ENCODE results near the gene SLC6A16. TPM values are rescaled to one million over a fixed set of nuclear protein-coding genes. Genes with fewer than 3 reads are reported as not detected.

The SLC6A16 gene
- total and polyA plus RNA-seq, 2 of the 8 experiments (the other 6 are each of a cell fraction or from before 2014, with no cell fraction given): 1.1 to 1.5 TPM

DNA sequence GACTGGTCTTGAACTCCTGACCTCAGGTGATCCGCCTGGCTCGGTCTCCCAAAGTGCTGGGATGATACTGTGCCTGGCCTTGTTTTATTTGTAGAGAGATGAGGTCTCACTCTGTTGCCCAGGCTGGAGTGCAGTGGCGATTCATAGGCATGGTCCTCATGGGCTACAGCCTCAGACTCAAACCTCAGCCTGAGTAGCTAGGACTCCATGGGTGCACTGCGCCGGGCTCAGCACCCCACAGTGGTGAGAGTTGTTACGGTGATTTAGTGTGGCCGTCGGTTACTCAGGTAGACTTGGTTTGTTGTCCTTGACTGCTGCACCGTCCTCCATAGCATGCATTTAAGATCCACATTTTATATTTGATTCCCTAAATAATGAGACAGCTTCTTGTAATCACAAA, 80.7 kb downstream of the SLC6A16 start:
- Histone ChIP-seq H2AK5ac (ENCODE audit: low read depth, low read length) (no peak overlapping the region), H4K20me1 (replicated peaks in 1 of 2; ENCODE audit: control insufficient read depth in 1 of 2, insufficient read depth in 2 of 2, low read length in 2 of 2) (no peaks in the 10 kb centered on the region), H2BK5ac (ENCODE audit: low read depth, low read length) (no peak overlapping the region), H3K9ac (replicated peaks in 1 of 4; ENCODE audit: extremely low read depth in 1 of 4, low read depth in 3 of 4, low read length in 3 of 4) (no peak overlapping the region), H3K23ac (ENCODE audit: insufficient read length) (no peak overlapping the region), H3K4me3 (ENCODE audit: extremely low read depth in 1 of 4, insufficient read depth in 2 of 4, low read depth in 3 of 4, low read length in 4 of 4) (no peak overlapping the region), H3K9me3 (ENCODE audit: insufficient read depth in 2 of 2, low read depth in 1 of 2, low read length in 1 of 2) (no peaks in the 10 kb centered on the region), H2BK12ac (ENCODE audit: low read depth, low read length) (no peak overlapping the region), H4K91ac (replicated peaks; ENCODE audit: insufficient read length, low read length) (no peak overlapping the region), H3K4me2 (ENCODE audit: insufficient read depth in 1 of 2, low read depth in 2 of 2, low read length in 2 of 2) (no peak overlapping the region), H3K14ac (ENCODE audit: insufficient read length) (no peak overlapping the region), H3K79me1 (ENCODE audit: low read depth, low read length) (no peaks in the 10 kb centered on the region), H4K5ac (ENCODE audit: insufficient read length, low read depth, low read length) (no peak overlapping the region), H3K27me3 (replicated peaks in 1 of 4; ENCODE audit: control insufficient read depth in 3 of 4, extremely low read depth in 1 of 4, insufficient read depth in 3 of 4, low read length in 3 of 4) (no peaks in the 10 kb centered on the region), H3K79me2 (ENCODE audit: control insufficient read depth in 1 of 2, insufficient read depth in 2 of 2, low read length in 2 of 2) (no peaks in the 10 kb centered on the region), H3K18ac (ENCODE audit: extremely low read depth, low read length) (no peak overlapping the region), H3K27ac (ENCODE audit: low read depth, low read length) (no peak overlapping the region), H3K36me3 (ENCODE audit: control insufficient read depth in 2 of 4, insufficient read depth in 4 of 4, low read length in 3 of 4) (no peaks in the 10 kb centered on the region), H2AFZ (ENCODE audit: low read length) (no peak overlapping the region), H3K4me1 (replicated peaks in 1 of 4; ENCODE audit: control insufficient read depth in 3 of 4, insufficient read depth in 4 of 4, low read length in 3 of 4) (peaks cover 0 to 3% (median 1%) of the 10 kb centered on the region in 4 experiments; a peak in 2 of 7 replicates), H3K23me2 (ENCODE audit: low read depth, low read length) (no peaks in the 10 kb centered on the region), H3K4ac (replicated peaks; ENCODE audit: insufficient read length, low read depth, low read length) (no peak overlapping the region), H2BK15ac (ENCODE audit: low read length) (no peak overlapping the region), H4K8ac (ENCODE audit: extremely low read depth, insufficient read depth, low read length) (no peak overlapping the region), H2BK20ac (ENCODE audit: low read length) (no peak overlapping the region), H3K56ac (replicated peaks; ENCODE audit: insufficient read length, low read depth, low read length) (no peak overlapping the region), H2BK120ac (replicated peaks; ENCODE audit: low read depth, low read length) (no peak overlapping the region)
- 95% methylated on average over 9 of the region's 9 CpGs; no CpG with 5 or more reads in 1 of the 2 experiments for WGBS, 2 experiments (ENCODE audit: extremely low coverage in 1 of 2, insufficient coverage in 1 of 2, insufficient read length in 1 of 2, insufficient replicate concordance in 2 of 2, low coverage in 1 of 2, low lambda C conversion rate in 2 of 2, missing lambda C conversion rate in 1 of 2)
- FAIRE-seq: no peak
- ChIA-PET POLR2A (ENCODE audit: partially characterized antibody) (interaction anchor here (1.1 kb wide), 1 partner anchor 96 kb away, joined by 3 read pairs; no protein-coding TSS in a partner anchor), CTCF (ENCODE audit: partially characterized antibody) (interaction anchor here (0.6 to 1.7 kb wide), 4 partner anchors 10 to 174 kb away, joined by 3 to 7 read pairs (median 4); no protein-coding TSS in a partner anchor)
- DNase-seq (ENCODE audit: low read depth in 1 of 2, low spot score in 2 of 2): peak in 1 of 2 experiments; percentile 35
- TF ChIP-seq POLR2AphosphoS5 (IDR thresholded peaks at IDR 0.05; ENCODE audit: low read depth, low read length) (no peak), SAP30 (IDR thresholded peaks at IDR 0.05; ENCODE audit: insufficient read depth, insufficient replicate concordance, low read length) (no peak), SP2 (IDR thresholded peaks at IDR 0.05; ENCODE audit: low read length) (no peak), TEAD4 (IDR thresholded peaks at IDR 0.05; ENCODE audit: low read depth, low read length) (no peak), ASH2L (IDR thresholded peaks at IDR 0.05; ENCODE audit: low read length) (no peak), TCF12 (IDR thresholded peaks at IDR 0.05; ENCODE audit: low read depth, low read length) (no peak)
- TF ChIP-seq, protein P1, sequence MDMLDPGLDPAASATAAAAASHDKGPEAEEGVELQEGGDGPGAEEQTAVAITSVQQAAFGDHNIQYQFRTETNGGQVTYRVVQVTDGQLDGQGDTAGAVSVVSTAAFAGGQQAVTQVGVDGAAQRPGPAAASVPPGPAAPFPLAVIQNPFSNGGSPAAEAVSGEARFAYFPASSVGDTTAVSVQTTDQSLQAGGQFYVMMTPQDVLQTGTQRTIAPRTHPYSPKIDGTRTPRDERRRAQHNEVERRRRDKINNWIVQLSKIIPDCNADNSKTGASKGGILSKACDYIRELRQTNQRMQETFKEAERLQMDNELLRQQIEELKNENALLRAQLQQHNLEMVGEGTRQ (IDR thresholded peaks at IDR 0.05; ENCODE audit: low read length): no peak

All from H1 (cell line).